Raji (cell line): ENCODE data around the gene MEMO1.

Source experiments
- POLR2A ChIP-seq: IDR thresholded peaks from 2 replicates; pipeline ENCODE4 v1.6.1; 2011; ENCODE audit warnings: low read depth, low read length, control low read depth; ENCODE audit not compliant: insufficient read depth

Gene MEMO1

DNA sequence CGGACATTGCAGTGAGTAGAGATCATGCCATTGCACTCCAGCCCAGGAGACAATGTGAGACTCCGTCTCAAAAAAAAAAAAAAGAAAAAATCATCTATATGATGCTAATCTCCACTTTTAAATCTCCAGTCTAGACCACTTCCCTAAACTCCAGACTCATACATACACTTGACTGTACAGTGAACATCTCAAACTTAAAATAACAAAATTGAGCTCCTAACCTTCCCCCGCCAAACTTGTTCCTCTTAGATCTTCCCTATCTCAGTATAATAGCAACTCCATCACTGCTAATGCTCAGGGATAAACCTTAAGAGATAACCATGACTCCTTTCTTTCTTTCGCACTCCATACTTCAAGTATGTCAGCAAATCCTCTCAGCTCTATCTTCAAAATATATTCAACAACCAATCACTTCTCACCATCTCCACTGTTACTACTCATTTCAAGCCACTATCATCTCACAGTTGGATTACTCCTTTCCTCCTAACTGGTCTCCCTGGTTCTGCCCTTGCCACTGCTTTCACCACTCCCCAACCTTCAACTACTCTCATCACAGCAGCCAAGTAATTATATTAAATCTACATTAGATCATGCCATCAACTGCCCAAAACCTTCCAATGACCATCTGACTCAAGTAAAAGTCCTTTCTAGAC, 12.0 kb downstream of the MEMO1 start:
- no peak for TF ChIP-seq POLR2A

DNA sequence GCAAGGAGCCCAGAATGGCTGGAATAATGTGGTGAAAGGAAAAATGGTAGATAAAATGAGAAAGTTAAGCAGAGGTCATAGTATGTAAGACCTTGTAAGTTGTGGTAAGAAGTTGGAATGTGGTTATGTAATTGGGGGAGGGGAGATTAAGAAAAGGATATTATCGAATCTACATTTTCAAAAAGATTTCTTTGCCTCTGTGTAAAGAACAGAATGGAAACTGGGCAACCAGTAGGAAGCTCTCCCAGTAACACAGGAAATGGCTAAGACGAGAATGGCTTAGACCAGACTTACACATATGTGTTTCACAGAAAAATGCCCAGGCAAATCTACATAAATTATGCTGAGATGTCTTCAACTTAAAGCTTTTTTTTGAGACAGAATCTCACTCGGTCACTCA, 13.2 kb downstream of the MEMO1 start:
- TF ChIP-seq POLR2A: no peak

DNA sequence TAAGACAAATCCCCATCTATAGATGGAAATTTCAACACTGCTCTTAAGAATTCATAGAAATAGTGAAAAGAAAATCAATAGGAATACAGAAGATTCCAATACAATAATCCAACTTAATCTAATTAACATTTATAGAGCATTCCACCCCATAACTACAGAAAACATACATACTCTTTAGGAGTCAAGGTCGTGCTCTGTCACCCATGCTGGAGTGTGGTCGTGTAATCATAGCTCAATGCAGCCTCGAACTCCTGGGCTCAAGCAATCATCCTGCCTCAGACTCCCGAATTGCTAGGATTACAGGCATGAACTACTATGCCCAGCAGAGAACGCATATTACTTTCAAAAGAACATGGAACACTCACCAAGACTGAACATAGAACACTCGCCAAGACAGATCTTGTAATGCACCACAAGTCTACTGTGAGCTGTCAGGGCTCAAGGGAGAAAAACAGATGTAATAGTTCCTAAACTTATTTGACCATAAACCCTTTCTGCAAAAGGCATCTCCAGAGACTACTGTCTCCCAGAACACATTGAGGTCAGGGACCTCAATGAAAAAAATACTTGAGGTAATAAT, 14.1 kb downstream of the MEMO1 start:
- TF ChIP-seq POLR2A: no peak

DNA sequence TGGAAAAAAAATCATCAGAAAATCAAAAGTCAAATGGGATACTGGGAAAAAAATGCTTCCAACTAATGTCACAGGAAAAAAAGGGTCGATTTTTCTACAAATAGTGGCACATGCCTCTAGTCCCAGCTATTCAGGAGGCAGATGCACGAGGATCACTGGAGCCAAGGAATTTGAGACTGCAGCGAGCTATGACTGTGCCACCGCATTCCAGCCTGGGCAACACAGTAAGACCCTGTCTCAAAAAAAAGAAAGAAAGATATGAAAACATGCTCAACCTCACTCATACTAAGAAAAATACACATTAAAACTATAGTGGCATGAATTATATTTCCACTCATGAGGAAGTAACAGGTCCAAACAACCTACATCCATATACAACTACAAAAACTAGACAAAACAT, 17.9 kb downstream of the MEMO1 start:
- no peak for TF ChIP-seq POLR2A

DNA sequence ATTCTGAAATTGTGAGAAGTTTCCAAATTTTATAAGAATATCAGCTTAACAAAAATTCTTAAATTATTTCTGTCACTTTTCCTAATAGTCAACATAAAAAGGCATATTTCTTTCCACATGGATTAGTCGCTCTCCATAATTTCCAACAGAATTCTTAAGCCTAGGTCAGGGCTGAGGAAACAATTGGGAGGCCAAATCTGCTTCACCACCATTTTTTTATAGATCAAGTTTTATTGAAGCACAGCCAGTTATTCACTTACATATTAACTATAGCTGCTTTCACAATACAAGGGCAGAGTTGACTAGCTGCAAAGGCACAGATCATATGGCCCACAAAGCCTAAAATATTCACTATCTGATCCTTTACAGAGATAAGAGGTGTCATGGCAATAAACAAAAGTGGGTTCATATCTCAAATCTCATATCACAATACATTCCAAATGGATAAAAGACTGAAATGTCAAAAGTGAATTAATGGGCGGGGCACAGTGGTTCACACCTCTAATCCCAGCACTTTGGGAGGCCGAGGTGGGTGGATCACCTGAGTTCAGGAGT, 18.7 kb downstream of the MEMO1 start:
- no peak for TF ChIP-seq POLR2A

DNA sequence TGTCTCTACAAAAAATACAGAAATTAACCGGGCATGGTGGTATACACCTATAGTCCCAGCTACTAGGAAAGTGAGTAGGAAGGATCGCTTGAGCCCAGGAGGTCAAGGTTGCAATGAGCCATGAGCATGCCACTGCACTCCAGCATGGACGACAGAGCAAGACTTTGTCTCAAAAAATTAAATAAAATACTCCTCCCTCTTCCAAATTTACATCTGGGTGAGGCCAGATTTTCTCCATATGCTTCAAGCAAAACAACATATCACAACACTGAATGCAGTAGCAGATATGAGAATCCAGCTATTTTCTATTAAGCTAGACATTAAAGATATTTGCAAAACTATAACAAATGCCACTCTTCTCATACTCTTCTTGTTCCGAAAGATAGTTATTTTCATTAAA, 20.9 kb downstream of the MEMO1 start:
- no peak for TF ChIP-seq POLR2A

DNA sequence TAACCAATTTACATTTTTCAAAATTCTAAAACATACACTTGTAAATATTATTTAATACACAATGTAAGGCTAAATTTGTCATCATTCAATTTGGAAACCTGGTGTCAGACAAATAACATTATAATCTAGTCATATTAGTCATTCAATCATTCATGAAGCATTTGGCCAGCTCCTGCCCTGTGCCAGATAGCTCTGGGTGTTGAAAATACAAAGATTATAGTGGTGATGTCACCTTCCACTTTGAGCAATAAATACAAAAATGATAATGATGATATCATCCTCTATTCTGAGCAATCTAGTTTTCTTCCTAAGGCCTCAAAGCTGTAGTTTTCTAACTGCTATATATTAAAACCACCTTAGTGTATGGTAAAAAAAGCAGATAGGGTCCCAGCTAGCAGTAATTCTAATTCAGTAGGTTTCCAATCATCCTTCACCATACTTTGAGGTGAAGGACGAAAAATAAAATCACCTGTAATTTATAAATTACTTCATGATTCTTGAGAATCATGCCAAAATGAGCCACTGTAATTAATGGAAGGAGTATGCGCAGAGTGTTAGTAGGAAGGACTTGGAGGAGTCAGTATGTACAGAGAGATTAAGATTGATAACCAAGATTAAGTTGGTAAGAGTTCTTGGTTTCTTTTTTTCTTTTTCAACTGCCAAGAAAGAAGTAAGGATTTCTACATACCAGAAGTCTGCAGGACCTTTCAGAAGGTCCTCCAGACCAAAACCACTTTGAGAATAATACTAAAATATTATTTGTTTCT, 23.2 kb downstream of the MEMO1 start:
- no peak for TF ChIP-seq POLR2A

DNA sequence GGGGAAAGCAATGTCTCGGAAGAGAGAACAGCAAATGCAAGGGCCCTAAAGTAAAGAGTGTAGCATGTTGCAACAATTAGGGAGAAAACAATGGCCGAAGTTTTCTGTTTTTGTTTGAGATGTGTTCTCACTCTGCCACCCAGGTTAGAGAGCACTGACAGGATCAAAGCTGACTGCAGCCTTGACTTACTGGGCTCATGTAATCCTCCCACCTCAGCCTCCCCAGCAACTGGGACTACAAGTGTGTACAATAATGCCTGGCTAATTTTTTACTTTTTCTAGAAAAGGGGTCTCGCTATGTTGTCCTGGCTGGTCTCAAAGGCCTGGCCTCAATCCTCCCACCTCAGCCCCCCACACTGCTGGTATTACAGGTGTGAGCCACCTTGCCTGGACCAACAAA, 23.9 kb downstream of the MEMO1 start:
- TF ChIP-seq POLR2A: no peak

DNA sequence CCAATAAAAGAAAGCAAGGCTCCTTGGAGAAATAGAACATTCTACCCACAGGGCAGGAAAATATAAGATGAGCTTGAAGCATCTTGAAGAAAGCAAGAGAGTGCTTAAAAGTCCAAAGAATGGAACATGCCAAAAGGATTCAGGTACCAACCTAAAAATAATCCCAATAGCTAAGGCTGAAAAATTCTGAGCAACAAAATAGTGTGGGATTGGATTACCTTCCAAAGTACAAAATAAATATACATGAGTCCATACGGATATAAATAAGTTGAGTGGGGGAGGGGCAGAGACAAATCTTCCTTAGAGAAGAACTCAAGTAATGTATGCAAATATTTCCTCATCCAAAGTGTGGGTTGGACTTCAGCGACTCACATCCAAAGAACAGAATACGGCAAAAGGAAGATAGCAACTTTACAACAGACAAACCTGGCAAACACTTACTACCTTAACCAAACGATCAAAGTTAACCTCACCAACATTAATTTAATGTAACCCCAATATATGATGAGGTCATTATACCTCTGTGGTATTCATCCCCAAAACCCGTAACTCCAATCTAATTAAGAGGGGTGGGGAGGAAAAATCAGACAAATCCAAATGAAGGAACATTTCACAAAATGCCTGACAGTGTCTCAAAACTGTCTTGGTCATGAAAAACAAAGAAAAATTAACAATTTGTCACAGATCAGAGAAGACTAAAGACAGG, 26.9 kb downstream of the MEMO1 start:
- TF ChIP-seq POLR2A: no peak

DNA sequence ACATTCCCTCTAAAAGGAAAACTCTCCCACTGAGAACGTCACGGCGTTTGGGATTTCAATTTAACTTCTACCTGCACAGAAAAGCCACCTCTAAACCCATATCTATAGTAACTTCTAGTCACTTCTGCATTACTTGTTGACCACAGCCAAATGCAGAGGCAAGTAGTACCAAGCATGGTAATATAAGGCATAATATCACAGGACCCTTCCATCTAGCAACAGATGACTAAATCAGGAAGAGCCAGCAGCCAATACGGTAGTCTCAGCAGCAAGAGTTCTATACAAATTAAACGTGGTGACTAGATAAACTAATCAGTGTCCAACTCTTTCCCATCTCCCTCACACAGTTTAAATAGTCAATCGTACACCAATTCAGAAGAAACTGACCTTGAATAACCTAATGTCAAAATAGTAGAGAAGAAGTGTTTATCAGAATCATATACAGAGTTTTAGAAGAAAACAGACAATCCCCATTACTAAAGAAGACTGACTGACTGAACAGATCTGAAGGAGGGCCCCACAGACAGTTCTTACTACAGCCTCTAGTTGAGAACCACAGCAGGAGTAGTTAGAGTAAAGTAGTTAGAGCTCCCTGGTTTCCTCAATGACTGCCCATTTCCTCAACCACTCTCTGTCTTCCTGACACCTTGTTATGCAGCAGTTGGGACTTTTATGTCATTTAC, 30.0 kb downstream of the MEMO1 start:
- no peak for TF ChIP-seq POLR2A

DNA sequence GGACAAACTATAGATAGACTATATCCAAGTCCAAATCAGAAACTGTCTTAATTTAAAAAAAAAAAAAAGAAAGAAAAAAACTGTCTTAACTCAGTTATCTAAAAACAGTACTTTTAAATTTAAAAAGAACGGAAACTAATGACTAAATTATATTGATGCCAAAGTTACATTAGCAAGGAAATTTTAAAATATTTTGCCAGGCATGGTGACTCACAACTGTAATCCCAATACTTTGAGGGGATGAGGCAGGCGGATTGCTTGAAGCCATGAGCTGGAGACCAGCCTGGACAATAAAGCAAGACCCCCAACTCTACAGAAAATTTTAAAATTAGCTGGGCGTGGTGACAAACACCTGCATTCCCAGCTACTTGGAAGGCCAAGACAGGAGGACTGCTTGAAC, 30.9 kb downstream of the MEMO1 start:
- no peak for TF ChIP-seq POLR2A

DNA sequence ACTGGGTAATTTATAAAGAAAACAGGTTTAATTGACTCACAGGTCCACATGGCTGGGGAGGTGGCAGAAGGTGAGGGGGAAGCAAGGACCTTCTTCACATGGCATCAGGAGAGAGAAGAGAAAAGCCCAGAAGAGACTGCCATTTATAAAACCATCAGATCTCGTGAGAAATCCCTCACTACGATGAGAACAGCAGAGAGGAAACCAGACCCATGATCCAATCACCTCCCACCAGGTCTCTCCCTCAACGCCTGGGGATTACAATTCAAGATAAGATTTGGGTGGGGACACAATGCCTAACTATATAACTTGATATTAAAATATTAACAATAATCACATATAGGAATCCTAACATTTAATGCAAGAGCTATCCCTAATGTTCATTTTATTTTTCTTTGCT, 31.8 kb downstream of the MEMO1 start:
- TF ChIP-seq POLR2A: no peak

DNA sequence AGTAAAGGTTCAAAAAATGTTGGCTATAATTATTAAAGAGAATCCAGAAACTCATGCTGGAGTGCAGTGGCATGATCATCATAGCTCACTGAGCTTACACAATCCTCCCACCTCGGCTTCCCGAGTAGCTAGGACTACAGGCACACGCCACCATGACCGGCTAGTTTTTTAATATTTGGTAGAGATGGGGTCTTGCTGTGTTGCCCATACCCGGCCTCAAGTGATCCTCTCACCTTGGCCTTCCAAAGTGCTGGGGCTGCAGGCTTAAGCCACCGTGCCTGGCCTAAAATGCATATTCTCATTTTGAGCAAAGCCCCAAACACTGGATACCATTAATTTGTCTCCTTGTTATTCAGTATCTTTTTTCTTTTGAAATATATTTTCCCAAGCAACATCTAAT, 32.4 kb downstream of the MEMO1 start:
- no peak for TF ChIP-seq POLR2A

DNA sequence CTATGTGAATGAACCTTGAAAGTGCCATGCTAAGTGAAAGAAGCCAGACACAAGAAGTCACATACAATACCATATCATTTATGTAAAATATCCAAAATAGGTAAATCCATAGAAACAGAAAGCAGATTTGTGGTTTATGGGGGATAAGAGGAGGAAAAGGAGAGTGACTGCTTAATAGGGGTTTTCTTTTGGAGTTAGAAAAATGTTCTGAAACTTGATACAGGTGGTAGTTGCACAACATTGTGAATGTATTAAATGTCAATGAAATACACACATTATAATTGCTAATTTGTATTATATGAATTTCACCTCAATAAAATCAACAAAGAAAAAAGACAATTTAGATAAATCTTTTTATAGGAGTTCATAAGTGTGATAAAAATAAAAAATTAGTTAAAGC, 37.1 kb downstream of the MEMO1 start:
- no peak for TF ChIP-seq POLR2A

DNA sequence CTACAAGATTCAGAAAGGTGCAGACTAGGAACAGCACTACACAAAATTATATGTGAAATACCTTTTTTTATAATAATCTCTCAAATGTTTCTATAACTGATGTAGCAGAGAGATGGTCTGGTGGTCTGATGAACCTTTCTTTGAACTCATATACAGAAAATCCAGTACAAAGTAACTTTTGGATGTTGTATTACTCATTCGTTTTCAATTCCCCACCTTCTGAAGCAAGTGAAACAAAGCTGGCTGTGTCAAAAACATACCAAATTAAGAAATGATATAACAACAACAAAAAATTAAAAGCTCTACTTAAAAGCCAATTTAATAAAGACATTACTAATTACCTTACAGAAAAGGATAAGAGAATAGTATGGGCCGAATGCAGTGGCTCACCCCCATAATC, 38.7 kb downstream of the MEMO1 start:
- no peak for TF ChIP-seq POLR2A
